HepG2 (cell line): ENCODE results near the gene PSD. TPM values are rescaled to one million over a fixed set of nuclear protein-coding genes. Genes with fewer than 3 reads are reported as not detected.

ENCODE experiments used
- DMAP1 ChIP-seq: IDR thresholded peaks from 2 replicates; pipeline ENCODE4 v1.6.1; 2016
- ELF4 ChIP-seq: sonication (generic); formaldehyde crosslinking; IDR thresholded peaks from 2 replicates; pipeline ENCODE4 v1.5.0; 2020; ENCODE audit warnings: missing genetic modification reagents, mild to moderate bottlenecking, moderate library complexity, borderline replicate concordance
- ETV5 ChIP-seq: IDR thresholded peaks from 2 replicates; pipeline ENCODE4 v1.6.1; 2018; ENCODE audit warnings: missing biosample characterization, missing genetic modification reagents, inconsistent platforms, borderline replicate concordance
- MAZ ChIP-seq, 2 experiments: sonication (generic) in 1 of 2; formaldehyde crosslinking in 1 of 2; IDR thresholded peaks; 2 replicates each; pipeline versions ENCODE4 v1.5.0 to v1.6.1; 2012 to 2020; ENCODE audit warnings: low read depth in 2 of 2, mild to moderate bottlenecking in 2 of 2, borderline replicate concordance in 1 of 2, improper control_type of control experiment in 1 of 2, low read length in 1 of 2, missing genetic modification reagents in 1 of 2, moderate library complexity in 1 of 2
- NONO ChIP-seq, 2 experiments: fragments of 450-650 bp in 1 of 2; sonication (generic) in 1 of 2; formaldehyde crosslinking in 1 of 2; IDR thresholded peaks in 1 of 2; conservative IDR thresholded peaks in 1 of 2; 2 replicates each; pipeline versions ENCODE4 v1.6.1 to v1.8.0; 2017 to 2022; ENCODE audit warnings: mild to moderate bottlenecking in 1 of 2, missing genetic modification reagents in 1 of 2, moderate library complexity in 1 of 2
- TCF7 ChIP-seq: sonication (generic); IDR thresholded peaks from 2 replicates; pipeline ENCODE4 v1.6.1; 2016; ENCODE audit warnings: antibody characterized with exemption, low read depth
- THAP11 ChIP-seq: IDR thresholded peaks from 2 replicates; pipeline ENCODE4 v1.6.1; 2016; ENCODE audit warnings: missing biosample characterization, missing genetic modification reagents
- ZMYM4 ChIP-seq: sonication (generic); formaldehyde crosslinking; IDR thresholded peaks from 2 replicates; pipeline ENCODE4 v1.8.1; 2023; ENCODE audit warnings: mild to moderate bottlenecking, missing genetic modification reagents
- ZNF101 ChIP-seq: sonication (generic); formaldehyde crosslinking; IDR thresholded peaks from 2 replicates; pipeline ENCODE4 v1.4.0; 2020; ENCODE audit warnings: mild to moderate bottlenecking, low read depth, missing genetic modification reagents, borderline replicate concordance
- ZNF143 ChIP-seq: sonication (generic); formaldehyde crosslinking; IDR thresholded peaks from 2 replicates; pipeline ENCODE4 v1.4.0; 2020; ENCODE audit warnings: missing genetic modification reagents
- ZNF569 ChIP-seq: sonication (generic); formaldehyde crosslinking; IDR thresholded peaks from 2 replicates; pipeline ENCODE4 v1.5.0; 2020; ENCODE audit warnings: mild to moderate bottlenecking, missing genetic modification reagents, moderate library complexity, borderline replicate concordance
- ZNF883 ChIP-seq: sonication (generic); formaldehyde crosslinking; IDR thresholded peaks from 2 replicates; pipeline ENCODE4 v1.5.1; 2020; ENCODE audit warnings: mild to moderate bottlenecking, missing genetic modification reagents; ENCODE audit errors: not compliant biosample characterization
- ZSCAN21 ChIP-seq: sonication (generic); formaldehyde crosslinking; IDR thresholded peaks from 2 replicates; pipeline ENCODE4 v1.8.0; 2022; ENCODE audit warnings: mild to moderate bottlenecking, missing genetic modification reagents, moderate library complexity, borderline replicate concordance
- polyA plus RNA-seq, 8 experiments: library from polyadenylated mRNA; depleted of rRNA in 3 of 8; stranded (reverse) in 7 of 8; unstranded in 1 of 8; fragments of >200 nt; fragmentation: Illumina TruSeq in 4 of 8; extraction: Trizol in 4 of 8; gene quantifications; 2 replicates each; pipeline versions ENCODE4 v1.2.1 to v1.2.3, GENCODE V29; 2011 to 2016; ENCODE audit warnings: low read depth in 4 of 8, missing spikeins in 1 of 8, mixed read lengths in 1 of 8; ENCODE audit not compliant: insufficient read depth in 1 of 8
- total RNA-seq, 5 experiments: library from RNA; depleted of rRNA; stranded (reverse); fragments of >200 nt; fragmentation: Illumina TruSeq; extraction: Trizol; gene quantifications; 2 replicates each; pipeline ENCODE4 v1.2.3, GENCODE V29; 2016; ENCODE audit warnings: low read depth in 1 of 5
- TF ChIP-seq, protein P1 (sequence below), 2 experiments: sonication (generic) in 1 of 2; formaldehyde crosslinking in 1 of 2; IDR thresholded peaks; 2 replicates each; pipeline versions ENCODE4 v1.4.0 to v1.6.1; 2018 to 2020; ENCODE audit warnings: missing genetic modification reagents in 2 of 2, borderline replicate concordance in 1 of 2, low read depth in 1 of 2, mild to moderate bottlenecking in 1 of 2, missing biosample characterization in 1 of 2
- TF ChIP-seq, protein P2 (sequence below): sonication (generic); formaldehyde crosslinking; IDR thresholded peaks from 2 replicates; pipeline ENCODE4 v1.5.1; 2020; ENCODE audit warnings: mild to moderate bottlenecking, missing genetic modification reagents, borderline replicate concordance
- TF ChIP-seq, protein P3 (sequence below): sonication (generic); formaldehyde crosslinking; IDR thresholded peaks from 2 replicates; pipeline ENCODE4 v1.4.0; 2020; ENCODE audit warnings: missing genetic modification reagents, mild to moderate bottlenecking, borderline replicate concordance
- TF ChIP-seq, protein P4 (sequence below): sonication (generic); formaldehyde crosslinking; IDR thresholded peaks from 2 replicates; pipeline ENCODE4 v1.4.0; 2020; ENCODE audit warnings: mild to moderate bottlenecking, missing genetic modification reagents, borderline replicate concordance

PSD gene
- total and polyA plus RNA-seq, 2 of the 13 experiments (the other 11 are each of a cell fraction or from before 2014, with no cell fraction given), result 0.35 to 0.58 TPM

DNA sequence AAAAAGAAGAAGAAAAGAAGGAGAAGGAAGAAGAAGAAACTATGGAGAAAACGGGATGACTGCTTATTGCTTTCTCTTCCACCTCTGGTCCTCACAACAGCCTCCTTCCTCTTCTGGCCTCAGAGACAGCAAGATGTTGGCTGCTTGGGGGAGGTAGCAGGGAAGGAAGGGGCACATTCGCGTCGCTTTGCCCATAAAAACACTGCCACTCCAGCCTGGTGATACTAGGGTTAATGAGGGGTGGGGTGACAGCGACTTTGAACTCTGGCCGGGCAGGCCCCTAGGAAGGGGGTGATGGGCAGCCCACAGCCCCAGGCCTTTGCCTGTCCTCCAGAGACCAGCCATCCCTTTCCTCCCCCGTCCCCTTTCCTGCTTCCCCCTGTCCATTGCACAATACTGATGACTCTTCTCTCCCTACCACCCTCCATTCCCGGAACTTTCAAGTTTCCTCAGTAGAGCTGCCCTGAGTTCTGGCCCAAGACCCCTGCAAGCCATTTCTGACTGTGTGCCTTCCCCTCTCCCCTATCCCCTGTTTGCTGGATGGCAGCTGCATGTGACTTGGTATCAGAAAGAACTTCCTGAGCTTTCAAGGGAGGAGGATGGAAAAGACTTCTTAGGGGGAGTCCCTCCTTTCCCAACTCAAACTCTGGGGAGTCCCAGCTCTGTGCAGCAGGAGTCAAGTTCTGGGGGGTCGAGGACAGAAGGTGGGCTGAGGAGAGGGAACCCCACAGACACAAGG is 16.0 kb upstream of the PSD start (continued):
- TF ChIP-seq, protein P1, sequence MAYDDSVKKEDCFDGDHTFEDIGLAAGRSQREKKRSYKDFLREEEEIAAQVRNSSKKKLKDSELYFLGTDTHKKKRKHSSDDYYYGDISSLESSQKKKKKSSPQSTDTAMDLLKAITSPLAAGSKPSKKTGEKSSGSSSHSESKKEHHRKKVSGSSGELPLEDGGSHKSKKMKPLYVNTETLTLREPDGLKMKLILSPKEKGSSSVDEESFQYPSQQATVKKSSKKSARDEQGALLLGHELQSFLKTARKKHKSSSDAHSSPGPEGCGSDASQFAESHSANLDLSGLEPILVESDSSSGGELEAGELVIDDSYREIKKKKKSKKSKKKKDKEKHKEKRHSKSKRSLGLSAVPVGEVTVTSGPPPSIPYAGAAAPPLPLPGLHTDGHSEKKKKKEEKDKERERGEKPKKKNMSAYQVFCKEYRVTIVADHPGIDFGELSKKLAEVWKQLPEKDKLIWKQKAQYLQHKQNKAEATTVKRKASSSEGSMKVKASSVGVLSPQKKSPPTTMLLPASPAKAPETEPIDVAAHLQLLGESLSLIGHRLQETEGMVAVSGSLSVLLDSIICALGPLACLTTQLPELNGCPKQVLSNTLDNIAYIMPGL (CRISPR knock-in tag; IDR thresholded peaks at IDR 0.05; ENCODE audit: borderline replicate concordance in 1 of 2, low read depth in 1 of 2), result peak; percentile 23 to 34; a peak in 1 of 4 replicates
- TF ChIP-seq, protein P2, sequence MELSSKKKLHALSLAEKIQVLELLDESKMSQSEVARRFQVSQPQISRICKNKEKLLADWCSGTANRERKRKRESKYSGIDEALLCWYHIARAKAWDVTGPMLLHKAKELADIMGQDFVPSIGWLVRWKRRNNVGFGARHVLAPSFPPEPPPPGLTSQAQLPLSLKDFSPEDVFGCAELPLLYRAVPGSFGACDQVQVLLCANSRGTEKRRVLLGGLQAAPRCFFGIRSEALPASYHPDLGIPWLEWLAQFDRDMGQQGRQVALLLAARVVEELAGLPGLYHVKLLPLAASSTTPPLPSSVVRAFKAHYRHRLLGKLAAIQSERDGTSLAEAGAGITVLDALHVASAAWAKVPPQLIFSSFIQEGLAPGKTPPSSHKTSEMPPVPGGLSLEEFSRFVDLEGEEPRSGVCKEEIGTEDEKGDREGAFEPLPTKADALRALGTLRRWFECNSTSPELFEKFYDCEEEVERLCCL, result no peak
- TF ChIP-seq ETV5 (CRISPR knock-in tag), result peak; percentile 42; the same call in 1 of the 2 replicates
- TF ChIP-seq ZNF101 (CRISPR knock-in tag), result no peak
- TF ChIP-seq ELF4 (CRISPR knock-in tag), result no peak
- TF ChIP-seq, protein P3, sequence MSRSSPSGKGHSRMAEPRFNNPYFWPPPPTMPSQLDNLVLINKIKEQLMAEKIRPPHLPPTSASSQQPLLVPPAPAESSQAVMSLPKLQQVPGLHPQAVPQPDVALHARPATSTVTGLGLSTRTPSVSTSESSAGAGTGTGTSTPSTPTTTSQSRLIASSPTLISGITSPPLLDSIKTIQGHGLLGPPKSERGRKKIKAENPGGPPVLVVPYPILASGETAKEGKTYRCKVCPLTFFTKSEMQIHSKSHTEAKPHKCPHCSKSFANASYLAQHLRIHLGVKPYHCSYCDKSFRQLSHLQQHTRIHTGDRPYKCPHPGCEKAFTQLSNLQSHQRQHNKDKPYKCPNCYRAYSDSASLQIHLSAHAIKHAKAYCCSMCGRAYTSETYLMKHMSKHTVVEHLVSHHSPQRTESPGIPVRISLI, result peak; percentile 79; the same call in 1 of the 2 replicates
- peak; percentile 30; the same call in 1 of the 2 replicates for TF ChIP-seq ZMYM4
- 0 out of 2 replicates have a peak, but pooled peaks have one; percentile 32 for TF ChIP-seq MAZ (IDR thresholded peaks at IDR 0.05; ENCODE audit: borderline replicate concordance, low read depth, low read length)
- peak; percentile 33; the same call in 1 of the 2 replicates for TF ChIP-seq MAZ (CRISPR knock-in tag; IDR thresholded peaks at IDR 0.05; ENCODE audit: low read depth)
- TF ChIP-seq ZNF569 (CRISPR knock-in tag), result no peak
- no peak for TF ChIP-seq ZNF143
- no peak for TF ChIP-seq ZNF883 (CRISPR knock-in tag)
- no peak for TF ChIP-seq NONO (IDR thresholded peaks at IDR 0.05)
- peak; percentile 38; the same call in 1 of the 2 replicates for TF ChIP-seq NONO (CRISPR knock-in tag; conservative IDR thresholded peaks at IDR 0.05)
- peak; percentile 45; the same call in 1 of the 2 replicates for TF ChIP-seq TCF7
- peak; percentile 35; the same call in 1 of the 2 replicates for TF ChIP-seq DMAP1 (CRISPR knock-in tag)
- TF ChIP-seq, protein P4, sequence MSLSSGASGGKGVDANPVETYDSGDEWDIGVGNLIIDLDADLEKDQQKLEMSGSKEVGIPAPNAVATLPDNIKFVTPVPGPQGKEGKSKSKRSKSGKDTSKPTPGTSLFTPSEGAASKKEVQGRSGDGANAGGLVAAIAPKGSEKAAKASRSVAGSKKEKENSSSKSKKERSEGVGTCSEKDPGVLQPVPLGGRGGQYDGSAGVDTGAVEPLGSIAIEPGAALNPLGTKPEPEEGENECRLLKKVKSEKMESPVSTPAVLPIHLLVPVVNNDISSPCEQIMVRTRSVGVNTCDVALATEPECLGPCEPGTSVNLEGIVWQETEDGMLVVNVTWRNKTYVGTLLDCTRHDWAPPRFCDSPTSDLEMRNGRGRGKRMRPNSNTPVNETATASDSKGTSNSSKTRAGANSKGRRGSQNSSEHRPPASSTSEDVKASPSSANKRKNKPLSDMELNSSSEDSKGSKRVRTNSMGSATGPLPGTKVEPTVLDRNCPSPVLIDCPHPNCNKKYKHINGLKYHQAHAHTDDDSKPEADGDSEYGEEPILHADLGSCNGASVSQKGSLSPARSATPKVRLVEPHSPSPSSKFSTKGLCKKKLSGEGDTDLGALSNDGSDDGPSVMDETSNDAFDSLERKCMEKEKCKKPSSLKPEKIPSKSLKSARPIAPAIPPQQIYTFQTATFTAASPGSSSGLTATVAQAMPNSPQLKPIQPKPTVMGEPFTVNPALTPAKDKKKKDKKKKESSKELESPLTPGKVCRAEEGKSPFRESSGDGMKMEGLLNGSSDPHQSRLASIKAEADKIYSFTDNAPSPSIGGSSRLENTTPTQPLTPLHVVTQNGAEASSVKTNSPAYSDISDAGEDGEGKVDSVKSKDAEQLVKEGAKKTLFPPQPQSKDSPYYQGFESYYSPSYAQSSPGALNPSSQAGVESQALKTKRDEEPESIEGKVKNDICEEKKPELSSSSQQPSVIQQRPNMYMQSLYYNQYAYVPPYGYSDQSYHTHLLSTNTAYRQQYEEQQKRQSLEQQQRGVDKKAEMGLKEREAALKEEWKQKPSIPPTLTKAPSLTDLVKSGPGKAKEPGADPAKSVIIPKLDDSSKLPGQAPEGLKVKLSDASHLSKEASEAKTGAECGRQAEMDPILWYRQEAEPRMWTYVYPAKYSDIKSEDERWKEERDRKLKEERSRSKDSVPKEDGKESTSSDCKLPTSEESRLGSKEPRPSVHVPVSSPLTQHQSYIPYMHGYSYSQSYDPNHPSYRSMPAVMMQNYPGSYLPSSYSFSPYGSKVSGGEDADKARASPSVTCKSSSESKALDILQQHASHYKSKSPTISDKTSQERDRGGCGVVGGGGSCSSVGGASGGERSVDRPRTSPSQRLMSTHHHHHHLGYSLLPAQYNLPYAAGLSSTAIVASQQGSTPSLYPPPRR (CRISPR knock-in tag), result 0 out of 2 replicates have a peak, but pooled peaks have one; percentile 28
- peak; percentile 31; the same call in 1 of the 2 replicates for TF ChIP-seq ZSCAN21 (CRISPR knock-in tag)
- peak; percentile 52; the same call in 1 of the 2 replicates for TF ChIP-seq THAP11
